ENCODE measurements around the gene RARB.

RARB gene

DNA sequence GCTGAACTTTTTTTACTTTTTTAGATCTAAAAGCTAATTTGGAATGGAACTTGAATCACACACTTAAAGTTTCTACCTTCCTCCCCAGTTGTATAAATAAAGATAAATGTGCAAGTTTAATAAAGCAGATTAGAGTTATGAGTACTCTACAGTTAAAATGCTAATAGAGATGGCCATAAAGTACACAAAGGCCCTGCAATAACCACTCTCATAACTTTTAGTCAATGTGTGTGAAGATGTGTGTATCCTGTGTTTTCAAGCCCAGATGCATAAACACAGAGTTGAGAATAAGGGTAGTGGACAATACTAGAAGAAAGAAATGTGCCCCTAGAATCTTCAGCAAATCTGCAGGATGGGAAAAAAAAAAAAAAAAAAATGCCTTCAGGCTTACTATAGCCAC is 191.3 kb downstream of the RARB start:
- Histone ChIP-seq H3K9ac (no peak overlapping the region), H2AFZ (no peak overlapping the region), H3K4me2 (ENCODE audit: low read length) (no peak overlapping the region), H3K4me1 (no peaks in the 10 kb centered on the region), H3K79me2 (no peaks in the 10 kb centered on the region), H3K36me3 (ENCODE audit: control insufficient read depth, insufficient read depth, low read length) (no peaks in the 10 kb centered on the region), H3K27me3 (ENCODE audit: control insufficient read depth, insufficient read depth, low read length) (no peaks in the 10 kb centered on the region), H3K9me3 (ENCODE audit: control insufficient read depth, low read length) (no peaks in the 10 kb centered on the region), H3K27ac (no peak overlapping the region), H3K4me3 (ENCODE audit: low read depth, low read length) (no peak overlapping the region)
- TF ChIP-seq, protein P1, sequence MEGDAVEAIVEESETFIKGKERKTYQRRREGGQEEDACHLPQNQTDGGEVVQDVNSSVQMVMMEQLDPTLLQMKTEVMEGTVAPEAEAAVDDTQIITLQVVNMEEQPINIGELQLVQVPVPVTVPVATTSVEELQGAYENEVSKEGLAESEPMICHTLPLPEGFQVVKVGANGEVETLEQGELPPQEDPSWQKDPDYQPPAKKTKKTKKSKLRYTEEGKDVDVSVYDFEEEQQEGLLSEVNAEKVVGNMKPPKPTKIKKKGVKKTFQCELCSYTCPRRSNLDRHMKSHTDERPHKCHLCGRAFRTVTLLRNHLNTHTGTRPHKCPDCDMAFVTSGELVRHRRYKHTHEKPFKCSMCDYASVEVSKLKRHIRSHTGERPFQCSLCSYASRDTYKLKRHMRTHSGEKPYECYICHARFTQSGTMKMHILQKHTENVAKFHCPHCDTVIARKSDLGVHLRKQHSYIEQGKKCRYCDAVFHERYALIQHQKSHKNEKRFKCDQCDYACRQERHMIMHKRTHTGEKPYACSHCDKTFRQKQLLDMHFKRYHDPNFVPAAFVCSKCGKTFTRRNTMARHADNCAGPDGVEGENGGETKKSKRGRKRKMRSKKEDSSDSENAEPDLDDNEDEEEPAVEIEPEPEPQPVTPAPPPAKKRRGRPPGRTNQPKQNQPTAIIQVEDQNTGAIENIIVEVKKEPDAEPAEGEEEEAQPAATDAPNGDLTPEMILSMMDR (IDR thresholded peaks at IDR 0.05), result no peak

DNA sequence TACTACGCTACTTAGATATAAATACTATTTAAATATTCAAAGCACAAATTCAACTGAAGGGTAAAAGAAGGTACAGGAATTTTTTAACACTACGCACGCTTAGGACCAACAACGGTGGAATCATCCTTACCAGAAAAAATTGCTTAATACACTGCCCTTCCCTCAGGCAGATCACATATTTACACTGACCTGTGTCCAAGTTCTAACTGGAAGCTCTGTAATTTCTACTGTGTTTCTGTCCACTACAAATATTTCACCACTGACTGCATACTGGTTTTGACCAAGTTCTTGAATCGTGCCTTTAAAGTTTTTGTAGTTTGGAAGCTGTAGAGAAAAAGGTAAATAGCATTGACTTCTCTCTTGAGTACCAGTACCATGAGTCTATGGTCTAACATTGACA is 192.4 kb downstream of the RARB start:
- Histone ChIP-seq H3K4me3 (ENCODE audit: low read depth, low read length) (no peak overlapping the region), H3K9ac (no peak overlapping the region), H3K4me1 (no peaks in the 10 kb centered on the region), H3K27ac (no peak overlapping the region), H3K27me3 (ENCODE audit: control insufficient read depth, insufficient read depth, low read length) (no peaks in the 10 kb centered on the region), H3K79me2 (no peaks in the 10 kb centered on the region), H3K36me3 (ENCODE audit: control insufficient read depth, insufficient read depth, low read length) (no peaks in the 10 kb centered on the region), H3K9me3 (ENCODE audit: control insufficient read depth, low read length) (no peaks in the 10 kb centered on the region), H2AFZ (no peak overlapping the region), H3K4me2 (ENCODE audit: low read length) (no peak overlapping the region)
- TF ChIP-seq, protein P1 (IDR thresholded peaks at IDR 0.05), result no peak

DNA sequence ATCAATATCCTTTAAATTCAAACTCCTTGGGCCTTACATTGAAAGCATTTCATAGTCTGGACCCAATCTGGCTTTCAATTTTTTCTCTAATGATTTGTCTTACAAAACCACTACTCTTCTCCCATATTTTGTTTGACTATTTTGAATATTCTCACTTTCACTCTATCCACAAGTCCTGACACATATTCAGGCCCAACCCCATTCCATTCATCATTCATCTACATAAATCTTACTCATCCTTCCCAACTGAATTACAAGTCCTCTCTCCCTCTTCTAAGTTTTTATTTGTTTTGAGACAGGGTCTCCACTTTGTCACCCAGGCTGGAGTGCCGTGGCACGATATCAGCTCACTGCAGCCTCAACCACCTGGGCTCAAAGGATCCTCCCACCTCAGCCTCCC is 193.0 kb downstream of the RARB start:
- no peak overlapping the region for H3K4me2 ChIP-seq (ENCODE audit: low read length)
- no peaks in the 10 kb centered on the region for H3K4me1 ChIP-seq
- no peaks in the 10 kb centered on the region for H3K79me2 ChIP-seq
- no peak overlapping the region for H3K4me3 ChIP-seq (ENCODE audit: low read depth, low read length)
- H3K36me3 ChIP-seq (ENCODE audit: control insufficient read depth, insufficient read depth, low read length), result no peaks in the 10 kb centered on the region
- TF ChIP-seq, protein P1 (IDR thresholded peaks at IDR 0.05), result no peak
- H2AFZ ChIP-seq, result no peak overlapping the region
- H3K27ac ChIP-seq, result no peak overlapping the region
- H3K9me3 ChIP-seq (ENCODE audit: control insufficient read depth, low read length), result no peaks in the 10 kb centered on the region
- no peak overlapping the region for H3K9ac ChIP-seq
- no peaks in the 10 kb centered on the region for H3K27me3 ChIP-seq (ENCODE audit: control insufficient read depth, insufficient read depth, low read length)

DNA sequence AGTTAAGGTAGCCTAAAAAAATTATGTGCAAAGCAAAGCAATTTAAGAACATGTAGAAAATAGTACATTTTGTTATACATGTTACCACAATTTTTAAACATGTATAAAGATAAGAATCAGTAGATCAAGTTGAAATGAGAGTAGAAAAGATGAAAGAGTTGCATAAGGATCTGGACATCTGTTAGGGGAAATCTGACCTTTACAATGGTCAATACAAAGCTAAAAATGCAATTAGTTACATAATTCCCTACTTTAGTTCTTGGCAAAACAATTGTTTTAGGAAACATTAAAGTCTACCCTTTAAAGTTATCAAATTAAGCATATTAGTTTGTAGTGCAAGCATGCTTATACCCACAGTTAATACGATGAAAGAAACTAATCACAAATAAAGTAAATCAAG is 203.9 kb downstream of the RARB start:
- TF ChIP-seq, protein P1 (IDR thresholded peaks at IDR 0.05), result no peak
- Histone ChIP-seq H3K79me2 (no peaks in the 10 kb centered on the region), H3K4me2 (ENCODE audit: low read length) (no peak overlapping the region), H3K27me3 (ENCODE audit: control insufficient read depth, insufficient read depth, low read length) (no peaks in the 10 kb centered on the region), H3K9ac (no peak overlapping the region), H3K9me3 (ENCODE audit: control insufficient read depth, low read length) (no peaks in the 10 kb centered on the region), H3K36me3 (ENCODE audit: control insufficient read depth, insufficient read depth, low read length) (no peaks in the 10 kb centered on the region), H3K4me1 (peaks cover 3% of the 10 kb centered on the region), H3K4me3 (ENCODE audit: low read depth, low read length) (no peak overlapping the region), H3K27ac (no peak overlapping the region), H2AFZ (no peak overlapping the region)

DNA sequence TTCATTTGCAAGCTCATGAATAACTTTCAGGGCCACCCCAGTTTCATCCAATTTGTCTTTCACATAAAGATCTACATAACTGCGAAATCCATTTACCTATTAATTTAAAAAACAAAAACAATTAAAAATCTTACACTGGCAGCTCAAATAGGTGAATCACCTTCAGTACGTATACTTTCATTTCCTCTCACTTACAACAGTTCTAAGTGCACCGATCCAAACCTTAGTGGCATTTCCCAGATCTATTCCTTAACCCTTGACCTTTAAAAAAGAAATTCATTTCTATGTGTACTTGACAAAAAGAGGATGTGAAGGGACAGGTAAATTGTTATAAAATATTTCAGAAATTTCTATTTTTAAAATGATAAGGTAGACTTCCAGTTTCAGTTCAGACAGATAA is 205.9 kb downstream of the RARB start:
- H3K9ac ChIP-seq, result no peak overlapping the region
- no peaks in the 10 kb centered on the region for H3K36me3 ChIP-seq (ENCODE audit: control insufficient read depth, insufficient read depth, low read length)
- TF ChIP-seq, protein P1 (IDR thresholded peaks at IDR 0.05), result no peak
- H3K79me2 ChIP-seq, result no peaks in the 10 kb centered on the region
- no peak overlapping the region for H3K4me3 ChIP-seq (ENCODE audit: low read depth, low read length)
- no peak overlapping the region for H3K4me2 ChIP-seq (ENCODE audit: low read length)
- H2AFZ ChIP-seq, result no peak overlapping the region
- H3K27me3 ChIP-seq (ENCODE audit: control insufficient read depth, insufficient read depth, low read length), result no peaks in the 10 kb centered on the region
- H3K4me1 ChIP-seq, result peaks cover 3% of the 10 kb centered on the region
- no peaks in the 10 kb centered on the region for H3K9me3 ChIP-seq (ENCODE audit: control insufficient read depth, low read length)
- no peak overlapping the region for H3K27ac ChIP-seq
